ENCODE measurements around the gene DMPK.
"Not testable (repeated sequence)": the region's sequence is repeated elsewhere in the genome, so short reads cannot be mapped to it uniquely, and the experiment has no call there.

DMPK gene

GRCh38 chr19:45814851-45815480, 32.7 kb upstream of the DMPK start, which contains the start of gene RSPH6A:
RSPH6A (minus strand) TSS chr19:45815308; CDS start chr19:45815176, 132 bp downstream.
- DNase-seq: no peak

GRCh38 chr19:45814166-45814780, 32.0 kb upstream of the DMPK start:
- DNase-seq: no peak

- DNase-seq: no peak
Measured at GRCh38 chr19:45812297-45812696, 30.0 kb upstream of the DMPK start.

- DNase-seq: peak; percentile 83
Measured at GRCh38 chr19:45809643-45810159, 27.4 kb upstream of the DMPK start.

- DNase-seq: no peak
Measured at GRCh38 chr19:45805719-45806118, 23.4 kb upstream of the DMPK start.

GRCh38 chr19:45804959-45805230, 22.6 kb upstream of the DMPK start:
- no peak for DNase-seq

- no peak for DNase-seq
Measured at GRCh38 chr19:45804140-45804958, 22.1 kb upstream of the DMPK start.

- no peak for DNase-seq
Measured at GRCh38 chr19:45801603-45802175, 19.4 kb upstream of the DMPK start.

GRCh38 chr19:45800070-45800553, 17.8 kb upstream of the DMPK start:
- no peak for DNase-seq

- not testable (repeated sequence) for DNase-seq
Measured at GRCh38 chr19:45799541-45799940, 17.3 kb upstream of the DMPK start.

- peak; percentile 54 for DNase-seq
Measured at GRCh38 chr19:45798995-45799517, 16.8 kb upstream of the DMPK start.

- DNase-seq: no peak
Measured at GRCh38 chr19:45794627-45795026, 12.3 kb upstream of the DMPK start.

GRCh38 chr19:45793876-45794275, 11.6 kb upstream of the DMPK start:
- DNase-seq: no peak

- DNase-seq: no peak
Measured at GRCh38 chr19:45793178-45793564, 10.9 kb upstream of the DMPK start.

GRCh38 chr19:45792470-45793177, 10.3 kb upstream of the DMPK start, which contains the start of gene DMWD:
DMWD (minus strand) TSS chr19:45792845; CDS start chr19:45792756, 89 bp downstream.
- DNase-seq: peak; percentile 89

GRCh38 chr19:45791744-45792469, 9.6 kb upstream of the DMPK start:
- no peak for DNase-seq

GRCh38 chr19:45790942-45791341, 8.7 kb upstream of the DMPK start:
- DNase-seq: no peak

GRCh38 chr19:45789035-45789786, 6.9 kb upstream of the DMPK start:
- no peak for DNase-seq

- no peak for DNase-seq
Measured at GRCh38 chr19:45786533-45786894, 4.2 kb upstream of the DMPK start.

- DNase-seq: no peak
Measured at GRCh38 chr19:45785781-45786532, 3.7 kb upstream of the DMPK start.
